ENCODE measurements around the gene EIF3A.

EIF3A gene

DNA sequence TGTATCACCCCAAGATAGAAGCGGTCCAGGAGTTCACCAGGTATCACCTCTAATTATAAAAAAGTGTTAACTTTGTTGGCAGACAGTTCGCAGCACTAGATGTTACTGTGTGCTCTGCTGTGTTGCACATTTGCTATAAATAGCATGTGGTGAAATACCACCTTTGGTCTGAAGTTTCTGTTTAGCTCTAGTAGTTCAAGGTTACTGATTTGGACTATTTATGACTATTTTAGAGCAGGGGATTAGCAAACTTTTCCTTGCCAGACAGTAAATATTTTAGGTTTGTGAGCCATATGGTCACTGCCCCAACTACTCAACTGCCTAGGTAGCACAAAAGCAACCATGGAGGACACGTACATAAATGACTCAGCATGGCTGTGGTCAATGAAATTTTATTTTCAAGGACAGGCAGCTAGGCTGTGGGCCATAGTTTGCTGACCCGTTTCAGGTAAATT, 39.8 kb upstream of the EIF3A start:
- no peaks in the 10 kb centered on the region for H3K4me1 ChIP-seq
- peaks cover 43 to 85% (median 69%) of the 10 kb centered on the region in 3 donors for H3K36me3 ChIP-seq
- no peak overlapping the region for H3K27ac ChIP-seq
- H3K27me3 ChIP-seq: no peaks in the 10 kb centered on the region
- TF ChIP-seq, protein P1, sequence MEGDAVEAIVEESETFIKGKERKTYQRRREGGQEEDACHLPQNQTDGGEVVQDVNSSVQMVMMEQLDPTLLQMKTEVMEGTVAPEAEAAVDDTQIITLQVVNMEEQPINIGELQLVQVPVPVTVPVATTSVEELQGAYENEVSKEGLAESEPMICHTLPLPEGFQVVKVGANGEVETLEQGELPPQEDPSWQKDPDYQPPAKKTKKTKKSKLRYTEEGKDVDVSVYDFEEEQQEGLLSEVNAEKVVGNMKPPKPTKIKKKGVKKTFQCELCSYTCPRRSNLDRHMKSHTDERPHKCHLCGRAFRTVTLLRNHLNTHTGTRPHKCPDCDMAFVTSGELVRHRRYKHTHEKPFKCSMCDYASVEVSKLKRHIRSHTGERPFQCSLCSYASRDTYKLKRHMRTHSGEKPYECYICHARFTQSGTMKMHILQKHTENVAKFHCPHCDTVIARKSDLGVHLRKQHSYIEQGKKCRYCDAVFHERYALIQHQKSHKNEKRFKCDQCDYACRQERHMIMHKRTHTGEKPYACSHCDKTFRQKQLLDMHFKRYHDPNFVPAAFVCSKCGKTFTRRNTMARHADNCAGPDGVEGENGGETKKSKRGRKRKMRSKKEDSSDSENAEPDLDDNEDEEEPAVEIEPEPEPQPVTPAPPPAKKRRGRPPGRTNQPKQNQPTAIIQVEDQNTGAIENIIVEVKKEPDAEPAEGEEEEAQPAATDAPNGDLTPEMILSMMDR (IDR thresholded peaks at IDR 0.05): no peak
- intact Hi-C loops (cut with DNase I; ENCODE audit: low total_unique reads): no loop called here
- H3K4me3 ChIP-seq: no peak overlapping the region
- no peak for DNase-seq
- no peaks in the 10 kb centered on the region for H3K9me3 ChIP-seq

DNA sequence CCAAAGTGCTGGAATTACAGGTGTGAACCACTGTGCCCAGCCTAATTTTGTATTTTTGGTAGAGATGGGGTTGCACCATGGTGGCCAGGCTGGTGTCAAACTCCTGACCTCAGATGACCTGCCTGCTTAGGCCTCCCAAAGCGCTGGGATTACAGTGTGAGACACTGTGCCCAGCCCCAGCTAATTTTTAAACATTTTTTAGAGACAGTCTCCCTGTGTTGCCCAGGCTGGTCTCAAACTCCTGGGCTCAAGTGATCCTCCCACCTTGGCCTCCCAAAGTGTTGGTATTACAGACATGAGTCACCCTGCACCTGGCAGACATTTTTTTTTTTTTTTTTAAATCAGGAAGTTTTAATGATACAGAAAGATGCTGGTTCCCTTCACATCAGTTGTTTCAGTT, 38.8 kb upstream of the EIF3A start:
- Histone ChIP-seq H3K9me3 (no peaks in the 10 kb centered on the region), H3K4me3 (no peak overlapping the region), H3K27ac (no peak overlapping the region), H3K4me1 (no peaks in the 10 kb centered on the region), H3K36me3 (peaks cover 40 to 80% (median 63%) of the 10 kb centered on the region in 3 donors), H3K27me3 (no peaks in the 10 kb centered on the region)
- DNase-seq: no peak
- TF ChIP-seq, protein P1 (IDR thresholded peaks at IDR 0.05): no peak
- intact Hi-C loops (cut with DNase I; ENCODE audit: low total_unique reads): no loop called here

DNA sequence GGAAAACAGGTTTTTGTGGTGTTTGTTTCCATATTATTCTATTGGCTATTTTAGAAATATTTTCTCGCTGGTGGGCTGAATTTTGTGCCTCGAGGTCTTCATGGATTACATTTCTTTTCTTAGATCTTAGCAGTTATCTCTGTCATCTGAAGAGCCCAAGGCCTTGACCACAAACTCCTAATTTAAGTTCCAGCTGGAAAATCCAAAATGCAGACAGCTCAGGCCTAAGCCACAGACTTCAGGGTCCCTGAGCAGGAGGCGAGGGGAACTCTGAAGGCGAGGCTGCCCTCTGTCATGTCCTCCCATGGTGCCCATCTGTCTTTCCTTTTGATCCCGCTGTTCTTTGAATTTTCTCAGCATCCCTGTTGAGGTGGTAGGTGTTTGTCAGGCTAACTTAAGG, 37.6 kb upstream of the EIF3A start:
- TF ChIP-seq, protein P1 (IDR thresholded peaks at IDR 0.05): no peak
- H3K4me3 ChIP-seq: no peak overlapping the region
- no peak overlapping the region for H3K27ac ChIP-seq
- intact Hi-C loops (cut with DNase I; ENCODE audit: low total_unique reads): no loop called here
- no peaks in the 10 kb centered on the region for H3K9me3 ChIP-seq
- no peaks in the 10 kb centered on the region for H3K4me1 ChIP-seq
- no peaks in the 10 kb centered on the region for H3K27me3 ChIP-seq
- DNase-seq: no peak
- H3K36me3 ChIP-seq: peaks cover 39 to 80% (median 58%) of the 10 kb centered on the region in 3 donors

DNA sequence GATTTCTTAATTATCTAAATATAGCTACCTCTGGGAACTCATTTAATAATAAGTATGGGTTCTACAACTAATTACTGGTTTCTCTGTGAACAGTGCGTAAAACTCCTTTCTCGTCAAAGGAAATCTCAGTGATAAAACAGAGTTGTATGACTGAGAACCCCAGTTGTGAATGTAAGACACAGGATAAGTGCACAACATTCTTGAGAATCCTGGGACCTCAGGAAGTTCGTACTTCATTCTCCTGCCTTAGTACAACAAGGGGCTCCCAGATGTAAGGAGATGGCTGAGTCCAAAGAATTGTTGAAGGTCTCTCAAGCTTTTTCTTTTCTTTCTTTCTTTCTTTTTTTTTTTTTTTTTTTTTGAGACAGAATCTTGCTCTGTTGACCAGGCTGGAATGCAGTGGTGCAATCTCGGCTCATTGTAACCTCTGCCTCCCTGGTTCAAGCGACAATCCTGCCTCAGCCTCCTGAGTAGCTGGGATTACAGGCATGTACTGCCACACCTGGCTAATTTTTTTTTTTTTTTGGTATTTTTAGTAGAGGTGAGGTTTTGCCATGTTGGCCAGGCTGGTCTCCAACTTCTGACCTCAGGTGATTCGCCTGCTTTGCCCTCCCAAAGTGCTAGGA, 35.8 kb upstream of the EIF3A start:
- no peak for DNase-seq
- Histone ChIP-seq H3K27ac (no peak overlapping the region), H3K27me3 (no peaks in the 10 kb centered on the region), H3K4me1 (no peaks in the 10 kb centered on the region), H3K36me3 (peaks cover 45 to 78% (median 51%) of the 10 kb centered on the region in 3 donors), H3K9me3 (no peaks in the 10 kb centered on the region), H3K4me3 (no peak overlapping the region)
- intact Hi-C loops (cut with DNase I; ENCODE audit: low total_unique reads): no loop called here
- TF ChIP-seq, protein P1 (IDR thresholded peaks at IDR 0.05): no peak

DNA sequence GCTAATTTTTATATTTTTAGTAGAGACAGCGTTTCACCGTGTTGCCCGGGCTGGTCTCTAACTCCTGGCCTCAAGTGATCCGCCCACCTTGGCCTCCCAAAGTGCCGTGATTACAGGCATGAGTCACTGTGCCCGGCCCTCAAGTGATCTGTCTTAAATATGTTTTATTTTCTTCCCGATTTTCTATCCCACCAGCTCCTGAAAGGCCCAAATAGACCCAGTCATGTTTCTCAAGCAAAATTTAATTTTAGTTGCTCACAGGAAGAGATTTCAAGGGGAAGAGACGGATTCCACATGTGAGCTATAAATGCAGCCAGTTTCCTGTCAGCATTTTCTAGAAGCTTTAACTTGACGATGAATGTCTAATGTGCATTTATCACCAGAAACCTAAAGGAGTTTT, 35.3 kb upstream of the EIF3A start:
- Histone ChIP-seq H3K4me3 (no peak overlapping the region), H3K27me3 (no peaks in the 10 kb centered on the region), H3K9me3 (no peaks in the 10 kb centered on the region), H3K27ac (no peak overlapping the region), H3K4me1 (no peaks in the 10 kb centered on the region), H3K36me3 (peaks cover 47 to 74% (median 56%) of the 10 kb centered on the region in 3 donors)
- intact Hi-C loops (cut with DNase I; ENCODE audit: low total_unique reads): no loop called here
- no peak for DNase-seq
- TF ChIP-seq, protein P1 (IDR thresholded peaks at IDR 0.05): no peak

Measured in tibial artery (tissue), 4 donors.